GM12891 (cell line): ENCODE measurements around the gene NKIRAS2.

Experiments
- DNase-seq: peaks from one replicate; pipeline ENCODE4 v3.0.0; 2011; ENCODE audit warnings: low spot score; ENCODE audit not compliant: insufficient read length
- FAIRE-seq: peaks from 2 replicates; lab custom pipeline; 2011; peaks lifted over from hg19 to GRCh38; lab: Jason Lieb, UNC
- PAX5 ChIP-seq: IDR thresholded peaks from 2 replicates; pipeline ENCODE4 v1.6.1; 2011; ENCODE audit warnings: low read length, moderate library complexity, mild to moderate bottlenecking; ENCODE audit not compliant: insufficient read depth, severe bottlenecking
- POLR2A ChIP-seq: IDR thresholded peaks from 2 replicates; pipeline ENCODE4 v1.6.1; 2011; ENCODE audit warnings: low read depth, low read length, control low read depth
- POLR2AphosphoS5 ChIP-seq: IDR thresholded peaks from 2 replicates; pipeline ENCODE4 v1.6.1; 2011; ENCODE audit warnings: low read depth, low read length, control low read depth
- POU2F2 ChIP-seq: IDR thresholded peaks from 2 replicates; pipeline ENCODE4 v1.6.1; 2011; ENCODE audit warnings: low read depth, mild to moderate bottlenecking, control low read depth, low read length, moderate library complexity
- SPI1 ChIP-seq: IDR thresholded peaks from 2 replicates; pipeline ENCODE4 v1.6.1; 2011; ENCODE audit warnings: low read depth, low read length, control low read depth
- TAF1 ChIP-seq: IDR thresholded peaks from 2 replicates; pipeline ENCODE4 v1.6.1; 2011; ENCODE audit warnings: low read depth, low read length, control low read depth

NKIRAS2 gene

GRCh38 chr17:42025936-42026335 lies 6.0 kb downstream of the NKIRAS2 start:
- TF ChIP-seq POLR2A (no peak), POU2F2 (no peak), POLR2AphosphoS5 (no peak), SPI1 (no peak), TAF1 (no peak), PAX5 (no peak)
- DNase-seq: no peak
- FAIRE-seq: no peak

DNA sequence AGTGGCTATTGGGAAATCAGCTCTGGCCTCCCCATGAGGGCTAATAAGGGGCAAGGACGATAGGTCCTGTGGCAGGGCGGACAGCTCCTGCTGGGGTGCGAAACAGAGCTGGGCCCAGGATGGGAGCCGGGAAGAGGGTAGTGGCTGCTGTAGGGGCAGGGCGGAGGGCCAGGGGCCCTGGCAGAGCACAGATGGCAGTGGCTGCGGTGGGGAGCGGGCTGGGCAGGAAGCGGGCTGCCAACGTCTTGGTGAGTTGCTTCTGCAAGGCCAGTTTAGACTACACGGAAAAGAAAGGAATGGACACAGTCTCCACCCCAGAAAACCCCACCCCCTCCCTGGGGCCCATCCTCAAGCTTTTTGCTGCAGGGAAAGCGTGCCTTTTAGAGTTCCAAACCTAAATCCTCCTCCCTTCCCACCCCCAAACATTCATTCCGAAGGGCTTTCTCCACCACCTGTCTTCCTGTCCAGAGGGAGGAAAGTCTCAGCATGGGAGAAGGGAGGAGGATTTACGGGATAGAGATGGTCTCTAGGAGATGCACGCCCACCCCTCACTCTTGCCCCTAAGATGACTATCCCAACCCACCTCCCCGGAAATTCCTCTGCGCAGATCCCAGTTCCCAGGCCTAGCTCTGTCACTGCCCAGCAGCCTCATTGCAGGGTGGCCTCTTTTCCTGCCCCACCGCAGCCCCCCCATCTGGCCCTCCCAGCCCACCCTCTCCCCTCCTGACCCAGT lies 7.1 kb downstream of the NKIRAS2 start:
- TF ChIP-seq POU2F2 (no peak), POLR2A (no peak), PAX5 (no peak), POLR2AphosphoS5 (no peak), TAF1 (no peak), SPI1 (no peak)
- FAIRE-seq (no peak), DNase-seq (no peak)

GRCh38 chr17:42027590-42027889 lies 7.7 kb downstream of the NKIRAS2 start:
- FAIRE-seq (no peak), DNase-seq (no peak)
- TF ChIP-seq PAX5 (no peak), SPI1 (no peak), POLR2A (no peak), TAF1 (no peak), POU2F2 (no peak), POLR2AphosphoS5 (no peak)

DNA sequence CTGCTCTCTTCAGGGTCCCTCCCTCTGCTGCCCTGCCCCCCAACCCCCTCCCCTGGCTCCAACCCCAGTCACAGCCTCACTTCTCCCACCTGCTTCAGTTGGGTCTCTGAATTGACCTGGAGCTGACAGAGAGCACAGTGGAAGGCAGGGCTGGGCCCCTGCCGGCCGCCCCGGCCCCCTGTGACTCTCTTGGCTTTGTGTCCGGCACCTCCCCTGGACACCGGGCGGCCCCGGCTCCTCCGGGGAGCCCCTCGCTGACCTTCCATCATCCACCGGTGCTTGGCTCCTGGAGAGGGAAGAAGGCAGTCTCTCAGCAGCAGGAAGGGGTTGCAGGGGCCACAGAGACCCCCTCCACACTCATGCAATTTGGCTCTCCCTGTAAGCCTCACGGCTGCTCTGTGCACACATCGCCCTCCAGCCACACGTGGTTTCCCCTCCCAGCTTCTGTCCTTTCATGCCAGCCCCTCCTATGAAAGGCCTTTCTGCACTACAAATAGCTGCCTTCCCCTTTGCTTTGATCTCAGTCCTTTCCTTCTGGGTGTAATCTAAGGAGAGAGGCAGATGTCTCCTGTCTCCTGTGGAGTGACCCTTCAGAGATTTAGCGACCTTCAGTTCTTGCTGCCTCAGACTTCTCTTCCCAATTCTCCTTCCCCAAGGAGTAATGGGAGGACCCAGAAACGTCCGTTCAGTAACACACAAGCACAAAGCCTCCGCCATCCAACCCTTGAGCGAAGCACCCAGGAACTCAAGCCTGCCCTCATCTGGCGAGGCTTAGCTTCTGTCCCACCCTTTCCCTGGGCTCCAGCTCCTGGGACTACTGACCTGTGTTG lies 8.3 kb downstream of the NKIRAS2 start:
- DNase-seq (no peak), FAIRE-seq (no peak)

DNA sequence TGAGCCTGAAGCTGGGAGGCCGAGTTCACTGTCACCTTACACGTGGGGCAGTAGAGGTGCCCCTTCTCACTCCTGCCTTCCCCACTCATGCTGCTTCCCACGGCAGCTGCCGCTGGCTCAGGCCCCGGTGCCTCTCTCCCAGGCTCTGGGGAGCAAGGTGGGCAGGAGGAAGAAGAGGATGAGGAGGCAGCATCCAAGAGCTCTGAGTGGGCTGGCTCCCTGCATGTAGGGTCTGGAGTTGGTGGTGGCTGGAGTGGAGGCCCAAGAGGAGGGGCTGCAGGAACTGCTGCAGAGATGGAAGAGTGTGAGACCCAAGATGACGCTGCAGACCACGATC lies 8.9 kb downstream of the NKIRAS2 start:
- FAIRE-seq (no peak), DNase-seq (no peak)
- TF ChIP-seq POLR2AphosphoS5 (no peak), POU2F2 (no peak), TAF1 (no peak), POLR2A (no peak), PAX5 (no peak), SPI1 (no peak)

More for the DNA sequence above, 8.3 kb downstream of the NKIRAS2 start:
- TF ChIP-seq POU2F2 (no peak), TAF1 (no peak)

DNA sequence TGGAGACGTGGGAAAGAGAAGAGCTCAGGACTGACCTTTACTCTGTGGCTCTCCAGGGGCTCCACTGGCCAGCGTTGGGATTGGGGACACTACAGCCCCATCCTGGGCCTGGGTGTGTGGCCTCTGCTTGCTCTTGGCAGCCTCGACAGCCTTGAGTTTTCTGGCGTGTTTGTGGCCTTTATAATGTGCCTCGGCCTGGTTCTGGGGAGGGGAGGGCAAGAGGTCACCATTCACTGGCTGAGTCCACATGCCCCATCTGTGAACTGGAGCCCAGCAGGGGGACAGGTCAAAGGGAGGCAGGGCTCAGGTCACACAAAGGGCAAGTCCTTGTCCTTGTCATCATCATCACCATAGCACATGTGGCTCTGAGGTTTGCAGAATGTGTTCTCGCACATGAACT lies 11.7 kb downstream of the NKIRAS2 start:
- no peak for TF ChIP-seq POLR2AphosphoS5
- no peak for TF ChIP-seq PAX5
- no peak for TF ChIP-seq SPI1
- TF ChIP-seq POU2F2: no peak
- TF ChIP-seq TAF1: no peak
- TF ChIP-seq POLR2A: no peak
- DNase-seq: no peak
- no peak for FAIRE-seq

GRCh38 chr17:42034059-42034458 lies 14.2 kb downstream of the NKIRAS2 start:
- TF ChIP-seq PAX5: no peak
- TF ChIP-seq SPI1: no peak
- TF ChIP-seq POLR2A: no peak
- no peak for TF ChIP-seq POU2F2
- no peak for TF ChIP-seq TAF1
- DNase-seq (no peak), FAIRE-seq (peak; percentile 80)

DNA sequence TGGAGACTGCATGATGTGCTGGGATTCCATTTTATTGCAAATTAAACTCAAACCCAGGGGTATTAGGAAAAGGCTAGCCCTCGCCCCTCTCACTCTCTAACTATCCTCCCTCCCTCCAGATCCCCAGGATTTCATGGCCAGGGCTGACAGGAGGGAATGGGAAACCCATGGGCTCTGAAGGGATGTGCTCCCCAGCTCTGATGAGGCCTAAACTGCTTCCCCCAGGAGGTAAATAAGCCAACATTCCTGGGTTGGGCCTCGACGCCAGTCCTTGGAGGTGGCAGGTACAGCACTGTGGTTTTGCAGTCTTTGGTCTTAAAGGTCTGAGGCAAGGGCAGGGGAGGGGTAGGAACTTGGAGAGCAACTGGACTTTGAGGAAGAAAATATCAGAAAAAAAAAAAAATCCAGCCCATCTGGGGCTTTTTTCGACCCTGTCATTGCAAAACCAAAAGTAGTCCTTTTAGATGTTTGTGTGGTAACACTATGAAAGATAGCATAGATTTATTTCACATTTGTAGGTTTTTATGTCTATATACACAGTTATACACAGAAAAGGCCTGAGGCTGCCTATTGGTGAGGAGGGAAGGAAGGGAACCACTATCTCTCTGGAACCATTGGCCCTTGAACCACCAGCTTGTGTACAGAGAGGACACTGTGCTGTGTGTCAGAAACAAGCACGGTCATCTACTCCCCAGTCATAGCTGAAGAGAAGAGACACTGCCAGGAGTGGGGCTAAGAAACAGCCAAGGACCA lies 18.5 kb downstream of the NKIRAS2 start:
- FAIRE-seq: peak; percentile 38
- DNase-seq: no peak
- TF ChIP-seq SPI1 (no peak), POLR2A (no peak), PAX5 (no peak), POLR2AphosphoS5 (no peak), TAF1 (no peak), POU2F2 (no peak)

- DNase-seq: no peak
- FAIRE-seq: no peak
- TF ChIP-seq TAF1 (no peak), POLR2A (no peak), PAX5 (no peak), POU2F2 (no peak), SPI1 (no peak)
Measured at GRCh38 chr17:42039794-42040763, 20.2 kb downstream of the NKIRAS2 start.
